CD14-positive monocyte (primary cell): ENCODE data around the gene ZBTB7C. TPM values are rescaled to one million over a fixed set of nuclear protein-coding genes. Genes with fewer than 3 reads are reported as not detected.

Source experiments
- DNase-seq, 3 donors: peaks; one replicate each; pipeline ENCODE4 v3.0.0-alpha.2; 2011 to 2022
- H2AFZ ChIP-seq: 2 replicates; pipeline ENCODE4 v1.6.0; 2012; ENCODE audit warnings: mild to moderate bottlenecking, low read depth, low read length, inconsistent platforms; ENCODE audit not compliant: insufficient read depth, poor library complexity, severe bottlenecking
- H3K27ac ChIP-seq, 2 donors: 1 replicate in 1 of 2; 2 replicates in 1 of 2; pipeline ENCODE4 v1.5.1; 2012 to 2013; ENCODE audit warnings: low read length in 2 of 2, control low read depth in 1 of 2, inconsistent platforms in 1 of 2, low read depth in 1 of 2, mild to moderate bottlenecking in 1 of 2
- H3K27me3 ChIP-seq, 2 donors: one replicate each; pipeline versions ENCODE4 v1.6.0 to v1.6.1; 2011 to 2013; ENCODE audit warnings: low read length in 2 of 2; ENCODE audit not compliant: control insufficient read depth in 2 of 2, insufficient read depth in 2 of 2
- H3K36me3 ChIP-seq, 2 donors: replicated peaks in 1 of 2; 1 replicate in 1 of 2; 2 replicates in 1 of 2; pipeline versions ENCODE4 v1.5.1 to v1.6.1; 2012 to 2013; ENCODE audit warnings: low read length in 2 of 2, control low read depth in 1 of 2, inconsistent platforms in 1 of 2, mild to moderate bottlenecking in 1 of 2; ENCODE audit not compliant: insufficient read depth in 2 of 2, control insufficient read depth in 1 of 2
- H3K4me1 ChIP-seq, 2 donors: 1 replicate in 1 of 2; 2 replicates in 1 of 2; pipeline versions ENCODE4 v1.5.1 to v1.6.1; 2012 to 2013; ENCODE audit warnings: low read length in 2 of 2, control low read depth in 1 of 2, inconsistent platforms in 1 of 2, mild to moderate bottlenecking in 1 of 2, moderate library complexity in 1 of 2; ENCODE audit not compliant: insufficient read depth in 2 of 2, control insufficient read depth in 1 of 2
- H3K4me2 ChIP-seq: replicated peaks from 2 replicates; pipeline ENCODE3; 2012; ENCODE audit warnings: low read length, moderate library complexity, mild to moderate bottlenecking; ENCODE audit not compliant: poor library complexity, severe bottlenecking; ENCODE audit errors: extremely low read depth
- H3K4me3 ChIP-seq, 3 experiments: fragments of 200-600 bp in 1 of 3; sonication (generic) in 1 of 3; replicated peaks in 1 of 3; 1 replicate in 2 of 3; 2 replicates in 1 of 3; pipeline ENCODE4 v1.5.1; 2011 to 2013; ENCODE audit warnings: low read length in 3 of 3, mild to moderate bottlenecking in 3 of 3, control low read depth in 2 of 3, low read depth in 2 of 3, inconsistent platforms in 1 of 3, moderate library complexity in 1 of 3
- H3K79me2 ChIP-seq: 2 replicates; pipeline ENCODE4 v1.6.0; 2012; ENCODE audit warnings: mild to moderate bottlenecking, control low read depth, inconsistent platforms, low read length, moderate library complexity; ENCODE audit not compliant: insufficient read depth
- H3K9ac ChIP-seq: 2 replicates; pipeline ENCODE4 v1.6.0; 2017; ENCODE audit warnings: low read length, mild to moderate bottlenecking; ENCODE audit not compliant: insufficient read depth, poor library complexity, severe bottlenecking
- H3K9me3 ChIP-seq, 2 donors: replicated peaks in 1 of 2; 1 replicate in 1 of 2; 2 replicates in 1 of 2; pipeline versions ENCODE4 v1.5.1 to v1.6.1; 2012 to 2013; ENCODE audit warnings: low read length in 2 of 2, control low read depth in 1 of 2; ENCODE audit not compliant: control insufficient read depth in 1 of 2, insufficient read depth in 1 of 2
- H4K20me1 ChIP-seq: 2 replicates; pipeline ENCODE4 v1.6.0; 2012; ENCODE audit warnings: mild to moderate bottlenecking, low read length, control low read depth, moderate library complexity; ENCODE audit not compliant: insufficient read depth
- H3K27ac Mint-ChIP-seq, 7 donors: one replicate each; pipeline ENCODE4 v1.8.0; 2020; ENCODE audit warnings: mild to moderate bottlenecking in 7 of 7, mixed read lengths in 7 of 7, moderate library complexity in 6 of 7, inconsistent platforms in 2 of 7
- H3K27me3 Mint-ChIP-seq, 3 donors: one replicate each; pipeline ENCODE4 v1.8.0; 2021 to 2022; ENCODE audit warnings: low read depth in 3 of 3, mild to moderate bottlenecking in 3 of 3, mixed read lengths in 3 of 3, moderate library complexity in 3 of 3, inconsistent platforms in 1 of 3
- H3K36me3 Mint-ChIP-seq, 2 donors: one replicate each; pipeline ENCODE4 v1.8.0; 2020; ENCODE audit warnings: mixed read lengths in 2 of 2, inconsistent platforms in 1 of 2, mild to moderate bottlenecking in 1 of 2
- H3K4me1 Mint-ChIP-seq: one replicate; pipeline ENCODE4 v1.8.0; 2020; ENCODE audit warnings: mild to moderate bottlenecking, mixed read lengths
- H3K4me3 Mint-ChIP-seq, 2 donors: one replicate each; pipeline ENCODE4 v1.8.0; 2020; ENCODE audit warnings: mild to moderate bottlenecking in 2 of 2, mixed read lengths in 2 of 2, moderate library complexity in 1 of 2
- H3K9me3 Mint-ChIP-seq, 7 donors: one replicate each; pipeline ENCODE4 v1.8.0; 2020 to 2022; ENCODE audit warnings: mixed read lengths in 7 of 7, mild to moderate bottlenecking in 6 of 7, moderate library complexity in 6 of 7, inconsistent platforms in 2 of 7
- WGBS: methylation state at CpG from one replicate; pipeline ENCODE4 v1.1.5; 2013; ENCODE audit warnings: missing lambda C conversion rate; ENCODE audit not compliant: insufficient coverage; 5-methylcytosine and 5-hydroxymethylcytosine counted together
- intact Hi-C, 2 donors: fragments of 100-400 bp; cut with micrococcal nuclease; formaldehyde crosslinking; loops; one replicate each; pipeline versions ENCODE4 v1.15.0 to v1.15.1; 2023
- polyA plus RNA-seq, 3 donors: library from polyadenylated mRNA; depleted of rRNA in 1 of 3; unstranded in 2 of 3; stranded (reverse) in 1 of 3; fragments of 300-500 nt in 2 of 3; fragments of >200 nt in 1 of 3; fragmentation: Illumina TruSeq in 2 of 3; gene quantifications; 1 replicate in 2 of 3; 2 replicates in 1 of 3; pipeline ENCODE4 v1.2.3, GENCODE V29; 2012 to 2021
- TF ChIP-seq, protein P1 (sequence below): fragments of 200-600 bp; IDR thresholded peaks from one replicate; pipeline ENCODE4 v1.8.0; 2022; ENCODE audit warnings: antibody characterized with exemption, mild to moderate bottlenecking

ZBTB7C gene
- polyA plus RNA-seq, 3 donors, result 0.03 to 0.09 TPM; not detected in 1

DNA sequence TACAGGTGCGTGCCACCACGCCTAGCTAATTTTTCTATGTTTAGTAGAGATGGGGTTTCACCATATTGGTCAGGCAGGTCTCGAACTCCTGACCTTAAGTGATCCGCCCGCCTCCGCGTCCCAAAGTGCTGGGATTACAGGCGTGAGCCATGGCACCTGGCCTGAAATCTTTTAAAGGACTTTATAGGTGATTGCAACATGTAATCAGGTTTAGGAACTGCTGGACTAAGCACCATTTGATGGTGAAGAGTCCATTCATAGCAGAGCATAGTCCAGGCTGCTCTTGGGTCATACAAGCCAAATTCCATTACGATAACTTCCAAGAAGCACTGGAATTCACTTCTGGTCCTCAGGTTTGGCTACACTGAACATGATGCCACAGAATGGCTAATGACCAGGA is 278.1 kb downstream of the ZBTB7C start:
- no peaks in the 10 kb centered on the region for H3K79me2 ChIP-seq
- WGBS, result 100% methylated on average over 8 of the region's 9 CpGs
- Mint-ChIP-seq H3K27me3 (peaks cover 48 to 53% (median 53%) of the 10 kb centered on the region in 3 donors), H3K36me3 (no peaks in the 10 kb centered on the region), H3K9me3 (peaks cover 0 to 3% (median 0%) of the 10 kb centered on the region in 7 donors), H3K4me3 (no peak overlapping the region), H3K27ac (no peak overlapping the region), H3K4me1 (peaks cover 2% of the 10 kb centered on the region)
- H3K27ac ChIP-seq, result no peak overlapping the region
- H2AFZ ChIP-seq, result no peak overlapping the region
- intact Hi-C loops, result no loop called here
- no peak overlapping the region for H3K4me2 ChIP-seq
- no peak for DNase-seq
- H3K9ac ChIP-seq, result no peak overlapping the region
- H4K20me1 ChIP-seq, result no peaks in the 10 kb centered on the region
- H3K36me3 ChIP-seq, result no peaks in the 10 kb centered on the region
- H3K27me3 ChIP-seq, result peaks cover 27 to 54% of the 10 kb centered on the region in 2 donors
- no peak overlapping the region for H3K4me3 ChIP-seq
- H3K9me3 ChIP-seq, result peaks cover 0 to 14% of the 10 kb centered on the region in 2 donors
- TF ChIP-seq, protein P1, sequence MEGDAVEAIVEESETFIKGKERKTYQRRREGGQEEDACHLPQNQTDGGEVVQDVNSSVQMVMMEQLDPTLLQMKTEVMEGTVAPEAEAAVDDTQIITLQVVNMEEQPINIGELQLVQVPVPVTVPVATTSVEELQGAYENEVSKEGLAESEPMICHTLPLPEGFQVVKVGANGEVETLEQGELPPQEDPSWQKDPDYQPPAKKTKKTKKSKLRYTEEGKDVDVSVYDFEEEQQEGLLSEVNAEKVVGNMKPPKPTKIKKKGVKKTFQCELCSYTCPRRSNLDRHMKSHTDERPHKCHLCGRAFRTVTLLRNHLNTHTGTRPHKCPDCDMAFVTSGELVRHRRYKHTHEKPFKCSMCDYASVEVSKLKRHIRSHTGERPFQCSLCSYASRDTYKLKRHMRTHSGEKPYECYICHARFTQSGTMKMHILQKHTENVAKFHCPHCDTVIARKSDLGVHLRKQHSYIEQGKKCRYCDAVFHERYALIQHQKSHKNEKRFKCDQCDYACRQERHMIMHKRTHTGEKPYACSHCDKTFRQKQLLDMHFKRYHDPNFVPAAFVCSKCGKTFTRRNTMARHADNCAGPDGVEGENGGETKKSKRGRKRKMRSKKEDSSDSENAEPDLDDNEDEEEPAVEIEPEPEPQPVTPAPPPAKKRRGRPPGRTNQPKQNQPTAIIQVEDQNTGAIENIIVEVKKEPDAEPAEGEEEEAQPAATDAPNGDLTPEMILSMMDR, result no peak
- H3K4me1 ChIP-seq, result peaks cover 0 to 5% of the 10 kb centered on the region in 2 donors

- H3K27me3 Mint-ChIP-seq, result peaks cover 38 to 46% (median 43%) of the 10 kb centered on the region in 3 donors
- Histone ChIP-seq H3K9ac (no peak overlapping the region), H3K27me3 (peaks cover 13 to 45% of the 10 kb centered on the region in 2 donors), H4K20me1 (no peaks in the 10 kb centered on the region), H3K4me2 (no peak overlapping the region), H3K4me1 (no peaks in the 10 kb centered on the region), H3K27ac (no peak overlapping the region), H3K36me3 (no peaks in the 10 kb centered on the region), H2AFZ (no peak overlapping the region), H3K79me2 (no peaks in the 10 kb centered on the region), H3K9me3 (peaks cover 0 to 3% of the 10 kb centered on the region in 2 donors), H3K4me3 (no peak overlapping the region)
- intact Hi-C loops, result no loop called here
- peaks cover 0 to 2% (median 0%) of the 10 kb centered on the region in 7 donors for H3K9me3 Mint-ChIP-seq
- no peak overlapping the region for H3K4me3 Mint-ChIP-seq
- no CpG with 5 or more reads among the region's 7 CpGs for WGBS
- H3K4me1 Mint-ChIP-seq, result no peaks in the 10 kb centered on the region
- no peak for DNase-seq
- no peak overlapping the region for H3K27ac Mint-ChIP-seq
- TF ChIP-seq, protein P1, result no peak
- H3K36me3 Mint-ChIP-seq, result no peaks in the 10 kb centered on the region
Measured at GRCh38 chr18:48129621-48130082, 279.5 kb downstream of the ZBTB7C start.
